Measurements from ENCODE around the gene POLG.
"Not testable (repeated sequence)": the region's sequence is repeated elsewhere in the genome, so short reads cannot be mapped to it uniquely, and the experiment has no call there.

The POLG gene

GRCh38 chr15:89278307-89278706, 56.3 kb downstream of the POLG start:
- peak; percentile 18 for DNase-seq (ENCODE audit: low spot score)

- not testable (repeated sequence) for DNase-seq (ENCODE audit: low spot score)
Observed at GRCh38 chr15:89277281-89277680, 57.3 kb downstream of the POLG start.

Measured in AG08396 (cell line).